Activated T-cell treated with anti-CD3 and anti-CD28 coated beads for 24 hours (primary cell): ENCODE measurements around the gene SLC25A5.
"Not testable (repeated sequence)": the region's sequence is repeated elsewhere in the genome, so short reads cannot be mapped to it uniquely, and the experiment has no call there.

ENCODE experiments used
- DNase-seq: peaks from one replicate; pipeline ENCODE4 v3.0.0-alpha.2; 2020; ENCODE audit warnings: low read depth

Gene SLC25A5

DNA sequence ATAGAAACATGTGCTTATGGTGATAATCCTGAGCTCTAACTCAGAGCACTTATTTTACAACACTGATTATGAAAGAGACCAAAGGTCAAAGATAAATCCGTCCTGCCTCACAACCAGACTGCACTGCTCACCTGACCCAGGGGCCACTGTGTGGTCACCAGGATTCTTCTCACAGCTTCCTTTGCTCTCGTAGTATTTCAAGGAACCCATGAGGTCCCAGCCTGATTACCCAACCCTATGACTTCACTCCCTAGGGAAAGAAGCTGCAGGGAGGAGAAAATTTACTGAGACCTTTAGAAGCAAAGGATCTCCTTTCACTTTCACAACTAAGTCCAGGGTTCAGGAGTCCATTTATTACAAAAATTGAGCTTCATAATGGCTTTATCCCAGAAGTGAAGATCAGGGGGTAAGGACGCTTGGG is 9.6 kb downstream of the SLC25A5 start:
- no peak for DNase-seq

DNA sequence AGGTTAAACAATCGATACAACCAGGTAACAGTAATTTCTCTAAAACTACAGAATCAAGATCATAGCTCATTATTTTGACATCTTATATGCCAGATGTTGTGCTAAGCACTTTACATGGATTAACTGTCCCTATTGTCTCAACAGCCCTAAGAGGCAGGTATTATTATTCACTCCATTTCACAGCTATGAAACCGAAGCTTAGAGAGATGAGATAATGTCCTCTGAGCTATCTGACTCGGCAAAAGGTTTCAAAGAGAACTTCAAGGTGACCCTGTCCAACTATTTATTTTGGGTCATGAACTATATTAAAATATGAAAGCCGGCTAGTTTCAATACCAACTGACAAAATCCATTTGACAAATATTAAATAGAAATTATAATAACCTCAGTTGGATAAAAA is 10.3 kb downstream of the SLC25A5 start:
- DNase-seq: no peak

DNA sequence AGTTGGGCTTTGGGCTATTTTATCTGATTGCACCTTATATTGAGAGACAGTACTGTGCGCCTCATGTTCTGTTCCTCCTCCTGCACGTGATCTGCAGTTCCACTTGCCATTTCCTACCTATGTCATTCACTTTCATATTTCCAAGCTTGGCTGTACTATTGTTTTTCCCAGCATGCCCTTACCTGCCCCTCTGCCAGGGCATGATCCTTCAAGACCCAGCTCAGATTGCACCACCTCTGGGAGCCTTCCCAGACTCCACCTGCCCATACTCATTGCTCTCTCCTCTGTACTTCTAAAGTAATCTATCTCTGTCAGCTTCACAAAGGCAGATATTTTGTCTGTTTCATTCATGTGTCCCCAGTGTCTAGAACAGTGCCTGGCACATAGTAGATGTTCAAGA is 11.6 kb downstream of the SLC25A5 start:
- DNase-seq: no peak

DNA sequence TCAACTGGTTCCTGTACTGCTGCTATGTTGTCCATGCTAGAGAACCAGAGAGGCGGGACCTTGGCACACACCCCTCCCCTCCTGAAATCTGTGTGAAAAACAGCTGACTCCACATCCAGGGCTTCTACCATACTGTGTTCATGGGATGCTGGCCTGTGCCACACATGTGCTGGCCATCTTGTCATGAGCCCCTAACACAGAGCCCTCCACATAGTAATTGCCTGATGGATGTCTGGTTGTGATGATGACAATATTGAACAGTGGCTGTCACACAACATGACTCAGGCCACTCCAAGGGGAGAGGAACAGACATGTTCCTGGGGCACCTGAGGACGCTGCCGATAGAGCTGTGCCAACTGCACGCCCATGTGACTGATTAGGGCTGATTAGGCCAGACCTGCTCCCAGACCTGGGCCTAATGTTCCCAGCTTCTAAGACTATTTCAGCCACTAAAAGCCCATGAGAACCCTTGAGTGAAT is 13.1 kb downstream of the SLC25A5 start:
- no peak for DNase-seq

DNA sequence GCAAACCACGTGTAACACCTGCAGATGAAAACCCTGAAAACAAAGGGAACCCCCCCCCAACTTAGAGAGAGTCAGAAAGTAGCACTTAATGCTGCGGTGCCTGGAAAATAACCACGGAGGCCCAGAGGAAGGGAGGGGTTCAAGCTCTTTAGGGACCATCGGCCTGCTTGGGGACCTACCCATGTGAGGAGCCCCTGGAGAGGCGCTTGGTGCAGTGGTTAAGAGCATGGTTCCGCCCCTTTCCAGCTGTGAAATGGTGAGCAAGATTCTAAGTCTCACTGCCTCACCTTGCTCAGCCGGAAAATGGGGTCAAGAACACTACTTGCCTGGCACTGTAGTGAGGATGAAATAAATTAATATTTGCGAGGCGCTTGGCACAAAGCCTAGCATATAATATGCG is 13.8 kb downstream of the SLC25A5 start:
- DNase-seq: no peak

DNA sequence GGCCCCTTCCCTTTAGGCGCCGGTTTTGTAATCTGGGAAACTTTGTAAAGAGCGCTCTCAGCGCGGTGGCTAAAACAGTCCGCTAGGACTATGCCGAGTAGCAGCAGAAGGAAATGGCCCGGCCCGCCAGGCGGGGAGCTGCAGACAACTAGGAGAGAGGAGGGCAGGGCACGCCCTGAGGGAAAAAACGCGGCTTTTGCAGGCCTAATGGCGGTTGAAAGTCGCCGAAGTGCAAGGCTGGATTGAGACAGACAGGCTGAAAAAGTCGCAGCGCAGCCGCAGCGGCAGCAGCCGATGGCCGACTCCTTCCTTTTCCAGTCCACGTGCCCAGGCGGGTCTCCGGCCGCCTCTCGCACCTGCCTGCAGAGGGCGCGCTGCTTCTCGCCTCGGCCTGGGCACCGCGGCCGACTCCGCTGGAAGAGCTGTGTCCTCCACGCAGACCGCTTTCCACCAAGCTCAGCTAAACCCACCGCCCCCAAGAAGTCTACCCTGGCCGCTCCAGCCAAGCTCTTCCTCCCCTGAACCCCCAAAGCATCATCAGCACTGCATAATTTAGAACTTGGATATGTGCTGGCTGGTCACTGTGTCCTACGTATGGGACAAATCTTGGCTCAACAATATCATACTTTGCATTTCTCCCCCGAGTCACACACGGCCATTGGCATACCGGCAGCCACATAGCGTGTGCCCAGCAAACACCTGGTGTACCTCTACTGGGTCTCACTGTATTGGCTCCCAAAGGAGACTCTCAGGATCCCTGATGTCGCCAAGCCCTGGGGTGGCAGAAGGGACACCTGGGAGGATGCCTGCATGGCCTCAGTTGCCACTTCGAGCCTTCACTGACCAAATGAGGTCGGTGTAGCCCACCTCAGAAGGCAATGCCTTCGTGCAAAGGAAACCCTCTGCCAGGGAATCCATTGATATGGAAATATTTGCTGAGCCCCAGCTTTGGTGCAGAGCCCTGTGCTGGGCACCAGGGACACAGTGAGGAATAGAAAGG is 14.5 kb downstream of the SLC25A5 start:
- peak; percentile 43 for DNase-seq

DNA sequence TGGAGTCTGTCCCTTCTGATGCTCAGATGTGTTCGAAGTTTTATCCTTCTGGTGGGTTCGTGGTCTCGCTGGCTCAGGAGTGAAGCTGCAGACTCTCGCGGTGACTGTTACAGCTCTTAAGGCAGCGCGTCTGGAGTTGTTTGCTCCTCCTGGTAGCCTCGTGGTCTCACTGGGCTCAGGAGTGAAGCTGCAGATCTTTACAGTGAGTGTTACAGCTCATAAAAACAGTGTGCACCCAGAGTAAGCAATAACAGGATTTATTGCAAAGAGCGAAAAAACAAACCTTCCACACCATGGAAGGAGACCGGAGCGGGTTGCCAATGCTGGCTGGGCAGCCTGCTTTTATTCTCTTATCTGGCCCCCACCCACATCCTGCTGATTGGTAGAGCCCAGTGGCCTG is 18.5 kb downstream of the SLC25A5 start:
- no peak for DNase-seq

DNA sequence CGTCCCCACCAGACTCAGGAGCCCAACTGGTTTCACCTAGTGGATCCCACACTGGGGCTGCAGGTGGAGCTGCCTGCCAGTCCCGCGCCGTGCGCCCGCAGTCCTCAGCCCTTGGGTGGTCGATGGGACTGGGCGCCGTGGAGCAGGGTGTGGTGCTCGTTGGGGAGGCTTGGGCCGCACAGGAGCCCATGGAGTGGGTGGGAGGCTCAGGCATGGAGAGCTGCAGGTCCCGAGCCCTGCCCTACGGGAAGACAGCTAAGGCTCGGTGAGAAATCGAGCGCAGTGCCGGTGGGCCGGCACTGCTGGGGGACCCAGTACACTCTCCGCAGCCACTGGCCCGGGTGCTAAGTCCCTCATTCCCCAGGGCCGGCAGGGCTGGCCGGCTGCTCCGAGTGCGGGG is 19.5 kb downstream of the SLC25A5 start:
- not testable (repeated sequence) for DNase-seq

DNA sequence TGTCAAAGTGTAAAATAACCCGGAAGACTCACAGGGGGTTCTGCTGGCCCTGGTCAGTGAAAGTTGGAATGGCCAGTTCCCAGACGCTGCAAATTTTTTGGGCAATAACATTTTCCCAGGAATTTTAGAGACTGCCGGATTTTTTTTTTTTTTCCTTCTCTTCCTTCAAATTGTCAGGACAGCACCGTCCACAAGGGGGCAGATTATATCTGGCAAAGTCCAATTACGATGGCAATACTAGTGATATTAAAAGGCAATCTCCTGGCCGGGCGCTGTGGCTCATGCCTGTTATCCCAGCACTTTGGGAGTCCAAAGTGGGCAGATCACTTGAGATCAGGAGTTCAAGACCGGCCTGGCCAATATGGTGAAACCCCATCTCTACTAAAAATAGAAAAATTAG is 20.5 kb downstream of the SLC25A5 start:
- DNase-seq: no peak

DNA sequence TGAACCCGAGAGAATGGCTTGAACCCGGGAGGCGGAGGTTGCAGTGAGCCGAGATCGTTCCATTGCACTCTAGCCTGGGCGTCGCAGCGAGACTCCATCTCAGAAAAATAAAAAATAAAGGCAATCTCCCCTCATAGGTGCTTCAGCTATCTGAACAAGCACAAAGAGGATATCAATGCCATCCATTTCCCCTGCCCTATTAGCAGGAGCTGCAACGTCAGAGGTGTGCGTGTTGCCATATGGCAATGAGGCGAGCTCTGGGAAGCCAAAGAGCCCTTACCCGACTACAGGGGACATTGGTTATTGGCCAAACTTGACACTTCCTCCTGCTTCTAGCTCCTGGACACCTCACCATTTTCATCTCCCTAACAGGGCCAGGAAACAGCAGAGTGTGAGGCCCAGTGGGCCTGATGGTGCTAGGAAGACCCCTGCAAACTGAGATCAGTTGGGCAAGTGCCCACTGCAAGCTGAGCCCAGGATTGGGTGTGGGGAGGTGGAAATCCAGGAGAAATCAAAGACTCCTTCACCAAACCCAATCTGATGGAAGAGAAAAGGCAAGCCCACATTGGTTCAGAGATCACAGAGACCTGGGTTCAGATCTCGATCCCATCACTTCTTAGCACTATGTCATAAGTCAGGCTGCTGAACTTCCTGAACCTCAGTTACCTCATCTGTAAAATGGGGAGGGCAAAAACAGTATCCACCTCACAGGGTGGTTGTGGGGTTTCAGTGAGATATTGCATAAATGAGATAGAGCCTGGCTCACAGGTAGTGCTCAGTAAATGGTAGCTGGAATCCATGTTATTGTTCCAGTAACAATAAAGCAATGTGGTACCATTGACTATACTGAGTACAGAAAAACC is 21.2 kb downstream of the SLC25A5 start:
- no peak for DNase-seq

DNA sequence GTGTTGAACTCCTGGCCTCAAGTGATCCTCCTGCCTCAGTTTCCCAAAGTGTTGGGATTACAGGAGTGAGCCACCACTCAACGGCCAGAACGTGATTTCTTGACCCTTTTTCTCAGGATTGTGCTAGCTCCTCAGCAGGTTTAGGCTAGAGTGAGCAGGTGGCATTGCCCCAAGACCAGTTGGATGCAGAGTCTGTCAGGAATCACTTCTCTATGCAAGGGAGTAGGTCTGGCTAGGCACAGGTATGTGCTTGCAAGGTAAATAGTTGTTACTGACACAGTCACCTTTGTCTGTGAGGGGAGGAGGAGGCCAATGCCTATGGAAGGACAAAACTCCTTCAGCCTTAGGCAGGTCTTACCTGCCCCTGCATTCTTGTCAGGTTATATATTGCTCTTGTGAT is 24.2 kb downstream of the SLC25A5 start:
- no peak for DNase-seq

DNA sequence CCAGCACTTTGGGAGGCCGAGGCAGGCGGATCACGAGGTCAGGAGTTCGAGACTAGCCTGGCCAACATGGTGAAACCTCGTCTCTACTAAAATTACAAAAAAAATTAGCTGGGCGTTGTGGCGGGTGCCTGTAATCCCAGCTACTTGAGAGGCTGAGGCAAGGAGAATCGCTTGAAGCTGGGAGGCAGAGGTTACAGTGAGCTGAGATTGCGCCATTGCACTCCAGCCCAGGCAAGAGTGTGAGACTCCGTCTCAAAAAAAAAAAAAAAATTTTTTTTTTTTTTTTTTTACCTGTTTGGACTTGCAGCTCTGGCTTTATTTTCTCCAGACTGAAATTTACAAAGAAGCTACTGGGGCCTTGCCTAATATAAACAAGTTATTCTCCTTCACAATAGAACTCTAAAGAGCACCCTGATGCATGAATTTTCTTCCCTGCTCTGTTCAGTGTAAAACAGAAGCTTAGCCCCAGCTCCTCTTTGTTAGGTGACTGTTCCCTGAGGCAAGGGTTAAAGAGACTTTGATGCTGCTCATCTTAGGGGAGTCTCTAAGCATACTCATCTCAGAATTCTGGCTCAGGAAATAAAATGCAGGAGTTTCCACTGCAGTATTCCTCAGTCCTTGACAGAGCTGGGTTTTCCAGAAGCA is 25.7 kb downstream of the SLC25A5 start:
- DNase-seq: not testable (repeated sequence)

DNA sequence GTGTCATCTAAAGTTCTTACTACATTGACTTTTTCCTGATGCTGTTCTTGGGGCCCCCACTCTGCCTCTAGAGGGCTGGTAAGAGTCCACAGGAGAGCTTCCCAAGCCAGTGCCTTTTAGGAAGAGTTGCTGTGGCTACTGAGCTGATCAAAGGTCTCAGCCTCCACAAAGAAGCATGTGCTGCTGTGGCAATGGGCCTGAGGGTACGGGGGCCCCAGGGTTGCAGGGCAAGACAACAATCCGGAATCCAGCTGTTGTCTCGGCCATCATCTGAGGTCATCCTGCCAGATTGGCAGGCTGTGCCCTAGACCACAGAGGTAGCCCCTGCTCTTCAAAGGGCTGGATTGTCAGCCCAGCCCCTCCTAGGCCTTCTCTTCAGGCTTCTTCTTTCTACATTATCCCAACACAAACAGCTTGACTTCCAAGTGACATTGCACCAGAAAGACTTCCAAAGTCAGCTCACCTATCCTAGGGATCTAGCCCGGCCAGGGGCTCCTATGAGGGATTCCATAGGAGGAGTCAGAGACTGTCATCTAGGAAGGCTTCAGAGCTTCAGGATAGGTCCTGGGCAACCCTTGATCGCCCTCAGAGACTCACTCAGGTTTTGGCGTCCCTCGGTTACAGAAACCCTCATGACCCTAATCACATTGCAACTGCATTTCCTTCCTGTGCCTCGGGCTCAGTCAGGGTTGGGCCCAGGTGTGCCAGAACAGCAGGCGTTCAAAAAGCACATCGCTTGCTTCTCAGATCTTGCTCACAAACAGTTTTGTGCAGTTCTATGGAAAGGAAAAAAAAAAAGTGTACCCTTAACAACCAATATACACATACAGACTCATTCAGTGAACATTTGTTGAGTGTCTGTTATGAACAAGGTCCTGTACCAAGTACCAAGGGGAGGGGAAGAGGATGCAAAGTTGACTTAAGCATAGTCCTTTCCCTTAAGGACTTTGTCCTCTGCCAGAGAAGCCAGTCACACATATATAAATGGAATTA is 27.8 kb downstream of the SLC25A5 start:
- DNase-seq: no peak

DNA sequence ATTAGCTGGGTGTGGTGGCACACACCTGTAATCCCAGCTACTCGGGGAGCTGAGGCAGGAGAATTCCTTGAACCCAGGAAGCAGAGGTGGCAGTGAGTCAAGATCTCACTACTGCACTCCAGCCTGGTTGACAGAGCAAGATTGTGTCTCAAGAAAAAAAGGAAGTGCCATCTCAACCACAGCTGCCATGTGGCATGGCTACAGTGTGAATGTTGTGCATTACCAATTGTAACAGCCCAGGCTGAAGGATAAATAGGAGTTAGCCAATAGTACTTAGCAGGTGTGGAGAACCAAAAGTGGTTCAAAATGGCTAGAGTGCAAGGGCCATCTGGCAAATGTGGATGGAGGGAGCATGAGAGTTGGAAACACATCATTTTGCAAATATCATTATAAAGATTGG is 28.9 kb downstream of the SLC25A5 start:
- DNase-seq: no peak

DNA sequence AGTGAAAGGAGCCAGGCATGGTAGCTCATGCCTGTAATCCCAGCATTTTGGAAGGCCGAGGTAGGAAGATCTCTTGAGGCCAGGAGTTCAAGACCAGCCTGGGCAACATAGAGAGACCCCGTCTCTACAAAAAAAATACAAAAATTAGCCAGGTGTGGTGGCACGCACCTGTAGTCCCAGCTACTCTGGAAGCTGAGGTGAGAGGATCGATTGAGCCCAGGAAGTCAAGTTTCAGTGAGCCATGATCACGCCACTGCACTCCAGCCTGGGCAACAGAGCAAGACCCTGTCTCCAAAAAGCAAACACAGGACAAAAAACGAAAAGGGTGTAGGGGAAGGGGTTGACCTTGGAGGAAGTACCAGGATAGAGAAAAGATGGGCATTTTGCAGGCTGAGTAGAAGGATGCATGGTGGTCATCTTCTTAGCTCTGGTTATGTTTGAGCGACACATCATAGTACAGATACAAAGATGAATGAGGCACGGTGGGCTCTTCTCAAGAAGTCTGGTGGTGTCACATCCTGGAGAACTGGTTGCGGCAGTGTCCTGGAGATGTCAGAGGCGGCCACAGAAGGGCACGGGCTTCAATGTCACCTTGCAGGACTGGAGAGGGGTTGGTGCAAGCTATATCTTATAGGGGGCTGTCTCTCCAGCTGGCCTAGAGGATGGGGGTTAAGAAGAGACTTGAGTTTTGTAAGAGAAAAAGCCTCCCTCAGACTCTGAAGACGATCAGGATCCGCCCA is 32.0 kb downstream of the SLC25A5 start:
- DNase-seq: no peak

DNA sequence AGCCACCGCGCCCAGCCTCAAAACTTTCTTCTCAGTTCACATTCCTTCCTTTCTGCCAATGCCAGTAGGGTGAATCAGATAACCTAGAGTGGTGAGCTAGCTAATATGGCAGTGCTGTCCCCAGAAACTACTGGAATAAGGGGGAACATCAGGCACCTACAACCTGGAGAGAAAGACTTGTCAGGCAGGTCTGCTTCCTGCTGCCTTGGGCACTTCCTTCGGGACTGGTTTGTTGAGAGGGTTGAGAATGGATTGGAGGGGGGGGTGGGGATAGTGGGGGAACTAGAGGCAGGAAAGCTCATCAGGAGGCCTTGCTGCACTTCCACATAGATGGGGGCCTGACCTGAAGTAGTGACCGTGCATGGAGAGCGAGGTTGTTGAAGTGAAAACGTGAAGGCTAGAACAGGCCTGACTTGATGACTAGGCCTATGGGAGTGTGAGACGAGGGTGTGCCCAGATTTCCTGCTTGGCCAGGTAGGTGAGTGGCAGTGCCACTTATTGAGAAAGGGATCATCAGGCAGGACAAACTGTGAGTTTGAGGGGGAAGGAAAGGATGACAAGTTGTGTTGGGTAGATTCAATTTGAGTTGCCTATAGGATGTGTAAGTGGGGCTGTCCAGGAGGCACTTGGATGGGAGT is 33.4 kb downstream of the SLC25A5 start:
- DNase-seq: no peak

DNA sequence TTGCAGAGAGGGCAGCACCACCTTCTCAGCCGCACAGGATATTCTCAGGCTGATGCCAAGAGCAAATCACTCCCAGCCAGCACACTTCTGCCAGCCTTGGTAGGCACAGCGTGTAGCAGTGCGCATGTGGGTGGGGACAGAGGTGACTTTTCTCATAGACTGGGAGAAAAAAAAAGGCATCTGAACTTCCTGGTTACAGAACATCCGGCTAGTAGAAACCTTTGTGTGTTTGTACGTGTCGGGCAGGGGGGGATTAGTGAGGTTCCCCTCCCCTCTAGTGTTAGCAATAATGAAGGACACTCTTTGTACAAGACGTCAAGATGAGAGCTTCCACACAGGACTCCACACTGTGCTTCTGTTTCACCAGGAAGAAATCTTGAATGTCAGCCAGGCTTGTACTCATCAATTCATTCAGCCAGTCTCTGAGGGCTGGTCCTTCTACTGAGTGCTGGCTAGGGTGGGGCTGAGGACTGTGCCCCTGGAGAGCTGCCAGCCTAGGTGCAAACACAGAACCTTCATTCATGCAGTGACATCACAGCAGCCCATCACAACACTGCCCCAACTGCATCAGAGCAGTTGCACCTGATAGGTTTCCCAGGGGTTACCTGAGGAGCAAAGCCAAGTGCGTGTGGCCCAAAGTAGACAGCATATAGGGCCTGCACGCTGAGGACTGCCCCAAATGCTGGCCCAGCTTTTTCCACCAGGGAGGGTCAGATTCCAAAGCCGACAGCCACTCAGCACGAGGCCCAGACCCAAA is 34.7 kb downstream of the SLC25A5 start:
- DNase-seq: no peak

DNA sequence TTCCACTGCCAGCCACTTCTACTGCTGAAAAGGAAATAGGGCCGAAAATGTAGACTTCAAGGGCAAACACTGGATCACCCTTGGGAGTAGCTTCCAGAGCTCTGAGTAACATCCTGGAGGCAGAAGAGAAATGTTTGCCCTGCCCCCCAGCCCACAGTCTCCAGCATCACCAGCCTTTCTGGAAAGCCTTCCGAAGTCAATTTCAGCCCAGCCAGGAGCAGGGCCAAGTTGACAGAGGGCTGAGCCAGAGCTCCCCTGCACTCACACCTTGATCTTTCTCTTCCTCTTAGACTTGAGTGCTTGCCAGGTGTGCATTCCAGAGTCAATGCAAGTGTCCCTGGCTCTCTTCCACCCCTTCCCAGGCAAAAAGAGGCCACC is 35.2 kb downstream of the SLC25A5 start:
- no peak for DNase-seq

DNA sequence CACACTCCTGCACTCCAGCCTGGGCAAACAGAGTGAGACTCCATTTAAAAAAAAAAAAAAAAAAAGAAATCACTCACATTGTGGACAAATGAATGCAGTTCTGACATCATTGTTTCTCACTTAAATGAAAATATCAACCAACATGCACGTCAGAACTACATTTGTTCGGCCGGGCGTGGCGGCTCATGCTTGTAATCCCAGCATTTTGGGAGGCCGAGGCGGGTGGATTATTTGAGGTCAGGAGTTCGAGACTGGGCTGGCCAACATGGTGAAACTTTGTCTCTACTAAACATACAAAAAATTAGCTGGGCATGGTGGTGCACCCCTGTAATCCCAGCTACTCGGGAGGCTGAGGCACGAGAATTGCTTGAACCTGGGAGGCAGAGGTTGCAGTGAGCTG is 36.9 kb downstream of the SLC25A5 start:
- not testable (repeated sequence) for DNase-seq
